GM12878 (cell line): ENCODE results near the gene CACNA1G. TPM values are rescaled to one million over a fixed set of nuclear protein-coding genes. Genes with fewer than 3 reads are reported as not detected.

Experiments
- BHLHE40 ChIP-seq, 2 experiments: fragments of 450-650 bp in 1 of 2; IDR thresholded peaks; 2 replicates each; pipeline ENCODE4 v1.6.1; 2011 to 2017; ENCODE audit warnings: low read depth in 2 of 2, borderline replicate concordance in 1 of 2, improper control_type of control experiment in 1 of 2, low read length in 1 of 2, mild to moderate bottlenecking in 1 of 2
- CEBPB ChIP-seq, 2 experiments: fragments of 150-350 bp in 1 of 2; IDR thresholded peaks; 2 replicates each; pipeline ENCODE4 v1.6.1; 2012 to 2014; ENCODE audit warnings: low read depth in 2 of 2, low read length in 2 of 2, borderline replicate concordance in 1 of 2, inconsistent platforms in 1 of 2
- DPF2 ChIP-seq: fragments of 450-650 bp; IDR thresholded peaks from 2 replicates; pipeline ENCODE4 v1.6.1; 2017; ENCODE audit warnings: mild to moderate bottlenecking
- ETV6 ChIP-seq, 2 experiments: fragments of 450-650 bp in 1 of 2; IDR thresholded peaks in 1 of 2; conservative IDR thresholded peaks in 1 of 2; 2 replicates each; pipeline ENCODE4 v1.6.1; 2014; ENCODE audit warnings: antibody characterized with exemption in 1 of 2, borderline replicate concordance in 1 of 2, low read depth in 1 of 2, mild to moderate bottlenecking in 1 of 2, moderate library complexity in 1 of 2
- EZH2 ChIP-seq: IDR thresholded peaks from 2 replicates; pipeline ENCODE4 v1.6.1; 2012; ENCODE audit warnings: low read depth, mild to moderate bottlenecking, control low read depth, inconsistent platforms, low read length, borderline replicate concordance; ENCODE audit not compliant: control insufficient read depth
- LARP7 ChIP-seq: fragments of 450-650 bp; IDR thresholded peaks from 2 replicates; pipeline ENCODE4 v1.6.1; 2017; ENCODE audit warnings: mild to moderate bottlenecking
- NKRF ChIP-seq: fragments of 450-650 bp; conservative IDR thresholded peaks from 2 replicates; pipeline ENCODE4 v1.6.1; 2017; ENCODE audit warnings: mild to moderate bottlenecking, moderate library complexity
- POU2F2 ChIP-seq: IDR thresholded peaks from 3 replicates; pipeline ENCODE4 v1.6.1; 2011; ENCODE audit warnings: low read depth, mild to moderate bottlenecking, low read length, borderline replicate concordance
- RFX5 ChIP-seq: IDR thresholded peaks from 2 replicates; pipeline ENCODE4 v1.6.1; 2011; ENCODE audit warnings: low read depth, low read length, improper control_type of control experiment
- SMAD1 ChIP-seq: fragments of 450-650 bp; IDR thresholded peaks from 2 replicates; pipeline ENCODE4 v1.6.1; 2018; ENCODE audit warnings: mild to moderate bottlenecking, low read depth; ENCODE audit not compliant: partially characterized antibody
- SPI1 ChIP-seq: IDR thresholded peaks from 2 replicates; pipeline ENCODE4 v1.6.1; 2011; ENCODE audit warnings: low read depth, mild to moderate bottlenecking, low read length, moderate library complexity, borderline replicate concordance; ENCODE audit not compliant: insufficient read depth
- SREBF1 ChIP-seq: IDR thresholded peaks from 2 replicates; pipeline ENCODE4 v1.6.1; 2012; ENCODE audit warnings: mild to moderate bottlenecking, low read length
- SRF ChIP-seq, 2 experiments: IDR thresholded peaks; 2 replicates each; pipeline ENCODE4 v1.6.1; 2011; ENCODE audit warnings: low read depth in 2 of 2, low read length in 2 of 2, mild to moderate bottlenecking in 1 of 2, moderate library complexity in 1 of 2
- TCF3 ChIP-seq: IDR thresholded peaks from 2 replicates; pipeline ENCODE4 v1.6.1; 2012; ENCODE audit warnings: low read depth, mild to moderate bottlenecking, low read length, borderline replicate concordance; ENCODE audit not compliant: insufficient read depth
- USF1 ChIP-seq: IDR thresholded peaks from 2 replicates; pipeline ENCODE4 v1.6.1; 2011; ENCODE audit warnings: borderline replicate concordance, low read depth, mild to moderate bottlenecking, moderate library complexity, mixed read lengths, low read length; ENCODE audit not compliant: insufficient read depth; ENCODE audit errors: extremely low read length
- polyA plus RNA-seq, 11 experiments: library from polyadenylated mRNA; depleted of rRNA in 4 of 11; unstranded in 6 of 11; stranded (reverse) in 5 of 11; fragments of >200 nt; fragmentation: Nextera tagmentation in 4 of 11; fragmentation: Illumina TruSeq in 1 of 11; extraction: Ambion mirVana in 4 of 11; extraction: Trizol in 1 of 11; gene quantifications; 1 replicate in 1 of 11; 2 replicates in 10 of 11; pipeline versions ENCODE4 v1.2.1 to v1.2.3, GENCODE V29; 2011 to 2016; ENCODE audit warnings: inconsistent platforms in 2 of 11, missing spikeins in 2 of 11, low read depth in 1 of 11
- total RNA-seq, 4 experiments: library from RNA; depleted of rRNA in 3 of 4; stranded (reverse); fragments of >200 nt in 3 of 4; fragmentation: Illumina TruSeq in 1 of 4; extraction: Trizol in 1 of 4; gene quantifications; 2 replicates each; pipeline versions ENCODE4 v1.2.1 to v1.2.3, GENCODE V29; 2013 to 2021
- TF ChIP-seq, protein P1 (sequence below): fragments of 450-650 bp; IDR thresholded peaks from 2 replicates; pipeline ENCODE4 v1.6.1; 2017; ENCODE audit warnings: mild to moderate bottlenecking, moderate library complexity
- TF ChIP-seq, protein P2 (sequence below): IDR thresholded peaks from 2 replicates; pipeline ENCODE4 v1.6.1; 2011; ENCODE audit warnings: borderline replicate concordance, low read depth, mild to moderate bottlenecking, moderate library complexity, low read length; ENCODE audit not compliant: insufficient read depth, poor library complexity, severe bottlenecking
- TF ChIP-seq, protein P3 (sequence below): IDR thresholded peaks from 2 replicates; pipeline ENCODE4 v1.6.1; 2012; ENCODE audit warnings: low read depth, low read length, improper control_type of control experiment

The CACNA1G gene
- total and polyA plus RNA-seq, 10 of the 15 experiments (the other 5 are each of a cell fraction or from before 2014, with no cell fraction given), result 0.03 to 0.15 TPM; not detected in 8

GRCh38 chr17:50547035-50547735 lies 13.3 kb upstream of the CACNA1G start, which contains the start of gene SPATA20 (continued):
- TF ChIP-seq, protein P1, sequence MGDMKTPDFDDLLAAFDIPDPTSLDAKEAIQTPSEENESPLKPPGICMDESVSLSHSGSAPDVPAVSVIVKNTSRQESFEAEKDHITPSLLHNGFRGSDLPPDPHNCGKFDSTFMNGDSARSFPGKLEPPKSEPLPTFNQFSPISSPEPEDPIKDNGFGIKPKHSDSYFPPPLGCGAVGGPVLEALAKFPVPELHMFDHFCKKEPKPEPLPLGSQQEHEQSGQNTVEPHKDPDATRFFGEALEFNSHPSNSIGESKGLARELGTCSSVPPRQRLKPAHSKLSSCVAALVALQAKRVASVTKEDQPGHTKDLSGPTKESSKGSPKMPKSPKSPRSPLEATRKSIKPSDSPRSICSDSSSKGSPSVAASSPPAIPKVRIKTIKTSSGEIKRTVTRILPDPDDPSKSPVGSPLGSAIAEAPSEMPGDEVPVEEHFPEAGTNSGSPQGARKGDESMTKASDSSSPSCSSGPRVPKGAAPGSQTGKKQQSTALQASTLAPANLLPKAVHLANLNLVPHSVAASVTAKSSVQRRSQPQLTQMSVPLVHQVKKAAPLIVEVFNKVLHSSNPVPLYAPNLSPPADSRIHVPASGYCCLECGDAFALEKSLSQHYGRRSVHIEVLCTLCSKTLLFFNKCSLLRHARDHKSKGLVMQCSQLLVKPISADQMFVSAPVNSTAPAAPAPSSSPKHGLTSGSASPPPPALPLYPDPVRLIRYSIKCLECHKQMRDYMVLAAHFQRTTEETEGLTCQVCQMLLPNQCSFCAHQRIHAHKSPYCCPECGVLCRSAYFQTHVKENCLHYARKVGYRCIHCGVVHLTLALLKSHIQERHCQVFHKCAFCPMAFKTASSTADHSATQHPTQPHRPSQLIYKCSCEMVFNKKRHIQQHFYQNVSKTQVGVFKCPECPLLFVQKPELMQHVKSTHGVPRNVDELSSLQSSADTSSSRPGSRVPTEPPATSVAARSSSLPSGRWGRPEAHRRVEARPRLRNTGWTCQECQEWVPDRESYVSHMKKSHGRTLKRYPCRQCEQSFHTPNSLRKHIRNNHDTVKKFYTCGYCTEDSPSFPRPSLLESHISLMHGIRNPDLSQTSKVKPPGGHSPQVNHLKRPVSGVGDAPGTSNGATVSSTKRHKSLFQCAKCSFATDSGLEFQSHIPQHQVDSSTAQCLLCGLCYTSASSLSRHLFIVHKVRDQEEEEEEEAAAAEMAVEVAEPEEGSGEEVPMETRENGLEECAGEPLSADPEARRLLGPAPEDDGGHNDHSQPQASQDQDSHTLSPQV, result peak; percentile 85
- no peak for TF ChIP-seq EZH2
- no peak for TF ChIP-seq RFX5
- TF ChIP-seq BHLHE40 (IDR thresholded peaks at IDR 0.05; ENCODE audit: borderline replicate concordance in 1 of 2, low read depth in 2 of 2, low read length in 1 of 2), result peak; percentile 29 to 65; a peak in 2 of 4 replicates
- TF ChIP-seq DPF2, result peak; percentile 75
- no peak for TF ChIP-seq CEBPB (IDR thresholded peaks at IDR 0.05; ENCODE audit: borderline replicate concordance in 1 of 2, low read depth in 2 of 2, low read length in 2 of 2)
- peak; percentile 71; the same call in 1 of the 2 replicates for TF ChIP-seq NKRF
- TF ChIP-seq TCF3, result 0 out of 2 replicates have a peak, but pooled peaks have one; percentile 38
- TF ChIP-seq SMAD1, result no peak
- TF ChIP-seq POU2F2, result peak; percentile 42; the same call in 1 of the 3 replicates
- no peak for TF ChIP-seq SRF (IDR thresholded peaks at IDR 0.05; ENCODE audit: low read depth in 2 of 2, low read length in 2 of 2)
- peak; percentile 95 for TF ChIP-seq LARP7
- TF ChIP-seq SPI1, result peak; percentile 67
- no peak for TF ChIP-seq SREBF1
- TF ChIP-seq USF1, result no peak
- TF ChIP-seq, protein P2, sequence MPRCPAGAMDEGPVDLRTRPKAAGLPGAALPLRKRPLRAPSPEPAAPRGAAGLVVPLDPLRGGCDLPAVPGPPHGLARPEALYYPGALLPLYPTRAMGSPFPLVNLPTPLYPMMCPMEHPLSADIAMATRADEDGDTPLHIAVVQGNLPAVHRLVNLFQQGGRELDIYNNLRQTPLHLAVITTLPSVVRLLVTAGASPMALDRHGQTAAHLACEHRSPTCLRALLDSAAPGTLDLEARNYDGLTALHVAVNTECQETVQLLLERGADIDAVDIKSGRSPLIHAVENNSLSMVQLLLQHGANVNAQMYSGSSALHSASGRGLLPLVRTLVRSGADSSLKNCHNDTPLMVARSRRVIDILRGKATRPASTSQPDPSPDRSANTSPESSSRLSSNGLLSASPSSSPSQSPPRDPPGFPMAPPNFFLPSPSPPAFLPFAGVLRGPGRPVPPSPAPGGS, result no peak
- TF ChIP-seq, protein P3, sequence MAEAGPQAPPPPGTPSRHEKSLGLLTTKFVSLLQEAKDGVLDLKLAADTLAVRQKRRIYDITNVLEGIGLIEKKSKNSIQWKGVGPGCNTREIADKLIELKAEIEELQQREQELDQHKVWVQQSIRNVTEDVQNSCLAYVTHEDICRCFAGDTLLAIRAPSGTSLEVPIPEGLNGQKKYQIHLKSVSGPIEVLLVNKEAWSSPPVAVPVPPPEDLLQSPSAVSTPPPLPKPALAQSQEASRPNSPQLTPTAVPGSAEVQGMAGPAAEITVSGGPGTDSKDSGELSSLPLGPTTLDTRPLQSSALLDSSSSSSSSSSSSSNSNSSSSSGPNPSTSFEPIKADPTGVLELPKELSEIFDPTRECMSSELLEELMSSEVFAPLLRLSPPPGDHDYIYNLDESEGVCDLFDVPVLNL, result no peak
- no peak for TF ChIP-seq ETV6 (conservative IDR thresholded peaks at IDR 0.05 in 1 of 2, IDR thresholded peaks at IDR 0.05 in 1 of 2; ENCODE audit: borderline replicate concordance in 1 of 2, low read depth in 1 of 2)
